Activated T-helper 9 cell treated with anti-CD3 and anti-CD28 coated beads, Interleukin-2, amount 50 U/mL, for 16 hours (primary cell): ENCODE data around the gene CSNK2A2.

Experiments used
- DNase-seq: peaks from one replicate; pipeline ENCODE4 v3.0.0-alpha.2; 2020; ENCODE audit warnings: low read depth

The CSNK2A2 gene

GRCh38 chr16:58198022-58198683, at the start of gene CSNK2A2:
Gene CSNK2A2, minus strand, starts transcription at chr16:58198106. Its CDS starts 370 bp downstream, at chr16:58197736.
- peak; percentile 65 for DNase-seq

DNA sequence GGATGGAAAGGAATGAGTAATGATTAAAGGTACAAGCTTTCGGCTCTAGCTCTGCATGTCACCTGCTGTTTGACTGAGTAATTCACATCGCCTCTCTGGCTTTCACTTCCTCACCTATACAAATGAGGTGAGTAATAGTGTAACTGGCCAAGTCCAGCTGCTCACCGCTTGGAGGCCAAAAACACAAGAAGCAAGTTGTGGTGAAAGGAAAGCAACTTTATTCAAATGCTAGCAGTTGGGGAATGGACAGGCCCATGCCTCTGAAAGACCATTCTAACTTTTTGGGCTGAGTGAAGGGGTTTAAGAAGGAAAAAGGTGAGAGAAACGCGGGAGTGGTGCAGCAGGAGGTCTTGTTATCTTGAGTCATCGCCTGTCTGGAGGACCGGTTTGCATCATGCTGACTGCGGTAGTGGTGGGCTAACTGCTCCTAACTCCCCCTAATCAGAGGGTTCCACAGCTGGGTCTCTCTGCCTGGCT, 45.7 kb upstream of the CSNK2A2 start:
- DNase-seq, result no peak

DNA sequence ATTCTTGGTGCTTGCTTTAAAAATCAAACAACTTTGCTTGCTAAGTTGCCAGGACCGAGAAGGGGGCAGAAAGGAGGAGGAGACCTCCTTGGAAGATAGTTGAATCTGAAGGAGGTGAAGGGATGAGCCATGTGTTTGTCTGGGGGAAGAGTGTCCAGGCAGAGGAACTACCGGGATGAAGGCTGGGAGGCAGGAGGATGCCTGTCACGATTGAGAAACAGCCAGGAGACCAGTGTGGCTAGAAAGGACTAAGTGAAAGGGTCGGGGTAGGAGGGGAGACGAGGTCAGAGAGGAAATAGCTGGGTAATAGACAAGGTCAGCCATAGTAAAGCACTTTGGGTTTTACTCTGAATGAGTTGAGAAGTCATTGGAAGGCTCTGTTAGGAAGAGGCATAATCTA, 38.9 kb upstream of the CSNK2A2 start:
- no peak for DNase-seq

GRCh38 chr16:58236231-58236690, 38.4 kb upstream of the CSNK2A2 start:
- peak; percentile 42 for DNase-seq

- no peak for DNase-seq
Measured at GRCh38 chr16:58235663-58236062, 37.8 kb upstream of the CSNK2A2 start.

GRCh38 chr16:58234831-58235595, 37.1 kb upstream of the CSNK2A2 start:
- no peak for DNase-seq

GRCh38 chr16:58230259-58230658, 32.4 kb upstream of the CSNK2A2 start:
- no peak for DNase-seq

GRCh38 chr16:58226790-58227189, 28.9 kb upstream of the CSNK2A2 start:
- DNase-seq, result no peak

DNA sequence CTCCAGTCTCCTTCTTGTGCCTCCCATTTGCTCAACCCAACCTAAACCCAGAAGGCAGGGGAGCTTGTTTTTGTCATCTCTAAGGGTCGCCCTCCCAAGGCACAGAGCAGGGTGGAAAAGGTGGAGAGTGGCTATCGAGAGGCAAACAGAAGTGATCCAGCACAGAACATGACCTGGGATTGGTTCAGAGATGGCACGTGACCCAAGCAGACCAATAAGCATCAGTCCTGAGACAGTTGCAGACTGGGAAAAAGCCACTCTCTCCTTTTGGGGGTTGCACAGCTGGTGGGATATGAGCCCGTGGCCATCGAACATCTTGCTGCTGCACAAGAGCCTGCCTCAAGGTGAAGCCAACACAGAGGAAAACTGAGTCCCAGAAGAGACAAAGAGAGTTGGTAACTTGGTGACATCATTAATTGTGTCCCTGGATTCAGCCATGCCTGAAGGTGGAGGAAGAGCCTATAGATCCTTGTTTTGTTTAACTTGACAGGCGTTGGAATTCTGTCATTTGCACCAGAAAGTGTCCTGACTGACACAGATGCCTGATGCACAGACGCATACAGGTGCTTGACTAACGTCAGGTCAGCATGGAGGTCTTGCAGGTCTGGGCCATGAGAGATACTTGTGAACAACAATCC, 28.2 kb upstream of the CSNK2A2 start:
- no peak for DNase-seq

DNA sequence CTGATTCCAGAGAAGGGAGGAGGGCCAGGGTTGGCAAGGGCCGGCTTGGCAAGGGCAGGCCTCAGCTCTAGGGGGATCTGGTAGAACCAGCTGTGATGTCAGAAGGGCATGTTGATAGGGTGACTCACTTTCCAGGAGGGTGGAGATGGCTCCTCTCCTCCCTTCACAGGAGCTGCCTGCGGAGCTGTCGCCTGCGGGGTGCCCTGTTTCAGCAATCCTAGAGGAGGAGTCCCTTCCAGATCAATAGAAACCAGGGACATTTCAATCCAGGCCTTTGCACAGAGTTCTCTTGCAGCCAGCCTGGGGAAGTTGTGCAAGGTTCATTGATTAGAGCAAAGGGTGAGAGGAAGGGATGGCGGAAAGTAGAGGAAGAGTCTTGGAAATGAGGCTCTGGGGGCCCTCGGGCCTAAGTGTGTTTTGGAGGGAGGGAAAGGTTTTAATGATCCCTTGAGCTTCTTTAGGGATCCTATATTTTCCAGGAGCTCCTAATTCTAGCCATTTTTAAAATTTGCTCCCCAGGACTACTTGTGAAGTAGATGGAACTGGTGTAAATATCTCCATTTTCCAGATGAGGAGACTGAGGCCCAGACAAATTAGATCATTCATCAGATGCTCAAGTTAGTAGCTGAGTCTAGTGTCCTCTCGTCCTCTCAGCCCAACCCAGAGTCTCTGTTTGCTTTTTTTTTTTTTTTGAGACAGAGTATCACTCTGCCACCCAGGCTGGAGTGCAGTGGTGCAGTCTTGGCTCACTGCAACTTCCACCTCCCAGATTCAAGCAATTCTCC, 24.8 kb upstream of the CSNK2A2 start:
- no peak for DNase-seq

DNA sequence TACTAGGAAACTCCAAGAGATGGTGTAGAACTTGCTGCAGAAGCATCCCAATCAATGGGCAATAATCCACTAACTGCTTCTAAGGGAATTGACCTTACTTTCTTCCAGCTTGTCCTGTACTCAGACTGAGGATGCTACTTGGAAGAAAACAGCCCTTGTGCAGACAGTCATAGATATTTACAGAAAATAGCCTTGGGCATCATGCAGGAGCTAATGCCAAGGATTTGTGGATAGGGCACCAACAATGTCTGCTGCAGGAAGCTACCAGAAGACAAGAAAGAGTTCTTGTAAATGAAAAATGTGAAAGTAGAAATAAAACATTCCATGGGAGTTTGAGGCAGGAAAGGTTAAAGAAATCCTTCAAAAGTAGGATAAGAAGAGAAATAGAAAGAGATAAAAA, 21.5 kb upstream of the CSNK2A2 start:
- no peak for DNase-seq

DNA sequence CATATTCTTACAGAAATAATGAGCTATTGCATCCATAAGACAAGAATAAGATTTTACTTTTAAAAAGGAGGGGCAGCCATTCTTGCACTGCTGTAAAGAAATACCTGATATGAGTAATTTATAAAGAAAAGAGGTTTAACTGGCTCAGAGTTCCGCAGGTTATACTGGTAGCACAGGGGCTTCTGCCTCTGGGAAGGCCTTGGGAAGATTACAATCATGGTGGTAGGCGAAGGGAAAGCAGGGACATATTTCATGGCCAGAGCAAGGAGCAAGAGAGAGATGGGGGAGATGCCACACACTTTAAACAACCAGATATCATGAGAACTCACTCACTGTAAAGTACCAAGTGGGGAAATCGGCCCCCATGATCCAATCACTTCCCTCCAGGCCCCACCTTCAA, 20.9 kb upstream of the CSNK2A2 start:
- DNase-seq, result no peak

- DNase-seq, result no peak
Measured at GRCh38 chr16:58217311-58217925, 19.5 kb upstream of the CSNK2A2 start.

DNA sequence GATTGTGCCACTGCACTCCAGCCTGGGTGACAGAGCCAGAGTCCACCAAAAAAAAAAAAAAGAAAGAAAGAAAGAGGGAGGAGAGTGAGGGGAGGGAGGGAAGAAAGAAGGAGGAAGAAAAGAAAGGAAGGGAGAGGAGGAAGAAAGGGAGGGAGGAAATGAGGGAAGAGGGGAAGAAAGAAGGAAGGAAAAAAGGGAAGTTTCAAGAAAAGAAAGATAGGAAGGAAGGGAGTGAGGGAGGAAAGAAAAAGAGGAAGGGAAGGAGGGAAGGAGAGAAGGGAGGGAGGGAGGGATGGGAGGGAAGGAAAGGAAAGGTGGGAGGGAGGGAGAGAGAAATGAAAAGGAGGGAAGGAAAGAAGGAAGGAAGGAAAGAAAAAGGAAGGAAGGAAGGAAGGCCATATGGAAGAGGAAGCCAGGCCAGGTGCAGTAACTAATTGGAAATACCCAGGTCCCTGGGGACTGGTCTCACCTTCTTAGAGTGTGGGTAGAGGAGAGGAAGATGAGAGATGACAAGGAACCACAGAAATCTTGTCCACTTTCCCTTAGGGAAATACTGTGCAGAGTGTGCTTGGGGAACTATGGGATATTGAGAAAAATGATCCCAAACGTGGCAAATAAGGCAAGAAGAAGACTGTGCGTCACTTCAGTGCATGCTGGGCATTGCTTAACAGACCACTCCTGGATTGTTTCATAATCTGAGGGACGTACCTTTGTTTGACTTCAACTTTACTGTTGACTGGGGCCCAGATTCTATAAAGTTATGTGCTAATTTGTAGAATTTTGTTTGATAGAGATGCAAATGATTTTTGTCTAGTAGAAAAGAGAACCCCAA, 15.1 kb upstream of the CSNK2A2 start:
- DNase-seq, result no peak

DNA sequence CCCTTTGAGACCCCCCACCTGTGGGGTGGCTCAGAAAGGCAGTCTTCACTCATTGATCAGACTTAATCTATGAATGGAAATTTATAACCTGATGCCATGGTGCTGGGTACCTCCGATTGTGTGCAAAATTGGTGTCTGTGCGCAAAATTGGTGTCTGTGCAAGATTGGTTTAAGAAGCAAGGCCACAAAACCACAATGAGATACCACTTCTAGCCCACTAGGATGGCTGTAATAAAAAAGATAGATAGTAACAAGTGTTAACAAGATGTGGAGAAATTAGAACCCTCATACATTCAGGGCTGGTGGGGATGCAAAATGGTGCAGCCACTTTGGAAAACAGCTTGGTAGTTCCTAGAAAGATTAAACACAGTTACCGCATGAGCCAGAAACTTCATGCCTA, 13.9 kb upstream of the CSNK2A2 start:
- no peak for DNase-seq

GRCh38 chr16:58211245-58211644, 13.3 kb upstream of the CSNK2A2 start:
- DNase-seq, result no peak

- no peak for DNase-seq
Measured at GRCh38 chr16:58205276-58206036, 7.5 kb upstream of the CSNK2A2 start.

- no peak for DNase-seq
Measured at GRCh38 chr16:58201163-58201562, 3.3 kb upstream of the CSNK2A2 start.

DNA sequence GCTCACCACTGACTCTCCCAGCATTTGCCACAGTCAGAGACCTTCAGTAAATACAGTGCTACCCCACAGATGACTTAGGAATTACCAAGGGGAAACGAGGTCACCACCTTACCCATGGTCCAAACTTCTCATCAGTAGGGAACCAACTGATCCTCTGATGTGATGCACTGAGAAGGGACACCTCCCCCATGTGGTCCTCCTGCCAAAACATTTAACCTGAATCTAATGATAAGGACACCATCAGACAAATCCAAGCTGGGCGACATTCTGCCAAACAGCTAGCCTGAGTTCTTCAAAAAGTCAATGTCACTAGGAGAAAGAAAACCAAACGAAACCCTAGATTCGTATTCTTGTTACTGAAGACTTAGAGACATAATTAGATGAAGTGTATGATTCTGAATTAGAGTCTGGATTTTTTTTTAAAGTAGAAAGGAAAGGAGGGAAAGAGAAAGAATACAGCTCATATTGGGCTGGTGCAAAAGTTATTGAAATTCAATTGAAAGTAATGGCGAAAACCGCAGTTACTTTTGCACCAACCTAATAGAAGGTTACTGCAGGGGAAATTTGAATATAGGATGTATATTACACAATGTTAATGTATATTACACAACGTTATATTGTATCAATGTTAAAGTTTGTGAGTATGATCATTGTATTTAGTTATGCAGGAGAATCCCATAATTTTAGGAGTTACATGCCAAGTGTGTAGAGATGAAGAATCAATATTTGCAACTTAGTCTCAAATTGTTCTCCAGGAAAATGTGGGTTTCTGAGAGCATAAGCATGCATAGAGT, 2.3 kb upstream of the CSNK2A2 start:
- no peak for DNase-seq
